Posterior cingulate gyrus (tissue), 11 donors: ENCODE data around the gene RNF112.
A peak's percentile ranks its signal among the peaks of the same experiment; 100 is the strongest.

Experiments
- DNase-seq, 10 donors: peaks; one replicate each; pipeline versions ENCODE4 v3.0.0 to v3.0.0-alpha.2; 2020 to 2021; ENCODE audit warnings: mixed read lengths in 3 of 10
- intact Hi-C: fragments of 100-400 bp; cut with DNase I; formaldehyde crosslinking; loops from one replicate; pipeline ENCODE4 v1.15.1; 2023

Gene RNF112, protein sequence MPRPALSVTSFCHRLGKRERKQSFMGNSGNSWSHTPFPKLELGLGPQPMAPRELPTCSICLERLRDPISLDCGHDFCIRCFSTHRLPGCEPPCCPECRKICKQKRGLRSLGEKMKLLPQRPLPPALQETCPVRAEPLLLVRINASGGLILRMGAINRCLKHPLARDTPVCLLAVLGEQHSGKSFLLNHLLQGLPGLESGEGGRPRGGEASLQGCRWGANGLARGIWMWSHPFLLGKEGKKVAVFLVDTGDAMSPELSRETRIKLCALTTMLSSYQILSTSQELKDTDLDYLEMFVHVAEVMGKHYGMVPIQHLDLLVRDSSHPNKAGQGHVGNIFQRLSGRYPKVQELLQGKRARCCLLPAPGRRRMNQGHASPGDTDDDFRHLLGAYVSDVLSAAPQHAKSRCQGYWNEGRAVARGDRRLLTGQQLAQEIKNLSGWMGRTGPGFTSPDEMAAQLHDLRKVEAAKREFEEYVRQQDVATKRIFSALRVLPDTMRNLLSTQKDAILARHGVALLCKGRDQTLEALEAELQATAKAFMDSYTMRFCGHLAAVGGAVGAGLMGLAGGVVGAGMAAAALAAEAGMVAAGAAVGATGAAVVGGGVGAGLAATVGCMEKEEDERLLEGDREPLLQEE

DNA sequence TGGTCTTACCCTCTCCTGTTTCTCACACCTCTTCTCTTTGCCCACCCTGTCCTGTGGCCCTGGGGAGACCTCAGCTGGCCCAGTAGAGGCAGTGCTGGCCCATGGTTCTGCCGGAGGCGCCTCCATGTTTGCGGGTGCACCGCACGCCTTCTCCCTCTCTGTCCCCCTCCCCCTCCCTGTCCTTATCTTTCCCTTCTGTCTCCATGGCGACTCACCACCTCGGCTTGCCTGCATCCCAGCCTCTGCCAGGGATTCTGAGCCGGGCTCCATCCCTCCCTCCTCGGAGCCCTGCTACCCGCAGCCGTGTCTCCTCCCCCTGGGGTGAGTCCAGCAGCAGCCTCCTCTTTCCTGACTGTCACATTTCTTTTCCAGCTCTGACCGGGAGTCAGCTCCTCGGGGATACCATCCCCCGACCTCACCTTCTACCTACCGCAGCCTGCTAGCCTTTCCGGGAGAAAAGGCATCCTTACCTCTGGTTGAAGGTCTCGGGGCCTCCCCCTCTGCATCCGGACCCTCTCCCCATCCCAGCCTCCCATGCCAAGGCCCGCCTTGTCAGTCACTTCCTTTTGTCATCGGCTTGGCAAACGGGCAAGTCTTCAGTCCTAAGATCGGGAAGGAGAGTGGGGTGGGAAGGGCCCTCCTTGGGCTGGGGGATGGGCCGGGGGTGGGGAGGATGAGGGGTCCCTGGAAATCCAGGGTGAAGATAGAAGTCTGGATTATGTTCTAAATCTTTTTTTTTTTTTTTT, at the start of gene RNF112:
Gene RNF112 (plus strand): TSS at position 358 of the 746 bp plus-strand sequence. CDS start 177 bp downstream, at position 535.
- intact Hi-C loops, result no loop called here
- peak; percentile 39 to 98 (median 84) for DNase-seq

DNA sequence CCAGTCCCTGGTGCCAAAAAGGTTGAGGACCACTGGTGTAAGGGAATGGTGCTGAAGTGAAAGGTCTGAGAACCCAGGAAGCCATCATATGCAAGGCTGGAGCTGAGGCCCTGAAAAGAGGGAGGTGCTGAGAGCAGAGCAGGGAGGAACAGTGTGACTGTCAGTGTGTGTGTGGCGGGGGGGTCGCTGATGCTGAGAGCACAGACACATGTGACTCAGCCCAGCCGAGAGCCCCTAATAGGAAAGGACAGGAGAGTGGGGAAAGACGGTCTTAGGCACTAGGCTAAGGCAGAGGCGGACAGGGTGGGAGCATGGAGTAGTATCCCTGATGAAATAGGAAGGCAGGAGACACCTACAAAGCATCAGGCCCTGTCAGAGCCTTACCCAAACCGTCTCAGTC, 49.7 kb upstream of the RNF112 start:
- DNase-seq, result peak in 1 of 10 donors; percentile 73
- intact Hi-C loops, result loop anchor here (5.0 to 10.0 kb wide), 2 partner anchors 146 to 283 kb away; partner anchors contain the start of gene ALDH3A2

DNA sequence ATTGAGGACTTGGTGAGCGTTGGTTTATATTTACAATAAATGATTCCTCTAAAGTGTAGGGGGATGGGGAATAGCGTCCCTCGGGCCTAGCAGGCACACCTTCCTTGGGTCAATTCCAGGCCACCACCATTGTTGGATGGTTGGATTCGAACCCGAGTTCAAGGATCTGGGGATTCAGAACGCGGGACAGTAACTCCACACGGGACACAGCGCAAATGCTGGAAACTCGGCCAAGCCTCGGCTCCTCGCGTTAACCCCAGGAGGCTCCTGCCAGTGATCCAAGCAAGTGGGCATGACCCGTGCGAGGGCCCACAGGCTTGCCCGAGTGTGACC, 49.1 kb upstream of the RNF112 start:
- DNase-seq, result no peak
- intact Hi-C loops, result loop anchor here (5.0 to 10.0 kb wide), 2 partner anchors 145 to 283 kb away; partner anchors contain the start of gene ALDH3A2

DNA sequence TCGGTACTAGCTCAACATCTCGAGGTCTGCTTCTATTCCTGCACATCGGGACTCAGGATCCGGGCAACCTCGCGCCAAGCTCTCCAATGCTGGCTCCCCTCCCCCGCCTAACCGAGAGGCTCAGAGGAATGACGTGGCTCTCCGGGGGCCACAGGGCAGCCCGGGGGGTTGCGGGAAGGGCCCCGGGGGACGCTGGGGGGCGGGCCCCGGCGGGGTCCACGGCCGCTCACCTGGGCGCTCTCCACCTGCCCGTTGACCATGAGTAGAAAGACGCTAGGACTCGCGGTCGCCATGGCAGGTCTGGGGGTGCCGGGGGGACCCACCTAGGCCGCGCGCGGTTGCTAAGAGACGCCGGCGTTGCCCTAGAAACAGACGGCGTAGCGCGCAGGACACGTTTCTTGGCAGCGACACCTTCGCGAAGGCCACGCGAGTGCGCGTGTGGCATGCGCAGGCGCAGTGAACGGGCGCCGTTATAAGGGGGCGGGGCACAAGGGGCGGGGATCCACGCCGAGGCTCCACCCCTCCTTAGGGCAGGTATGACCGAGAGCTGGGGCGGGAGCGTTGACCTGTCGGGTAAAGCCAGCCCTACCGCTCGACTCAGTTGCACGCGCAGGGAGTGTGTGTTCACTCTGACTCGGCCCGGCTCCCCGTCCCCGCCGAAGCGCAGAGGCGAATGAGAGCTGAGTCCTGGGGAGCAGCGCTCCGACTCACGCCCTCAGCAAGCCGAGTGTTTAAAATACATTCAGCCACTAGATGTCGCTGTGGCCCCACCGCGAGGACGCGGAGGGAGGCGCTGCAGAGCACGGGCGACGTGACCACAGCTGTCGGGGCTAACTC, 48.5 kb upstream of the RNF112 start, which contains the start of gene B9D1:
Gene B9D1 (minus strand): TSS at position 447 of the 837 bp plus-strand sequence. CDS start 154 bp downstream, at position 293.
- DNase-seq, result peak; percentile 89 to 98 (median 94)

DNA sequence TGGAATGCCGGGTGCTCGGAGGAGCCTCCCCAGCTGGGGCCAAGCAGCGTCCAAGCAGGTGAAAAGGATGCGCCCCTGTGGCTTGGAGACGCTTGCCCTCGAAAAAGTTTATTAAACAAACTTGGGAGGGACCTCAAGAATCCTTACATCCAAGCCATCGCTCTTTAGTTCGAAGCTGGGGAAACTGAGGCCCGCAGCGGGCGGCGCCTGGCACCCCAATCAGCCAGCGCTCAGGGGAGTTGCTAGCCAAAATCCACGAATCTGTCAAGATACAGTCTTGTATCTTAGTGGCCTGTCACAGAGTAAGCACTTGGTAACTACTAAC, 48.0 kb upstream of the RNF112 start:
- intact Hi-C loops, result loop anchor here (1.0 to 10.0 kb wide), 4 partner anchors 84 to 403 kb away; partner anchors contain the start of gene ALDH3A2
- DNase-seq, result no peak

More for the DNA sequence above, 48.5 kb upstream of the RNF112 start, which contains the start of gene B9D1:
- intact Hi-C loops, result loop anchor here (1.0 to 10.0 kb wide), 4 partner anchors 85 to 404 kb away; partner anchors contain the start of gene ALDH3A2

DNA sequence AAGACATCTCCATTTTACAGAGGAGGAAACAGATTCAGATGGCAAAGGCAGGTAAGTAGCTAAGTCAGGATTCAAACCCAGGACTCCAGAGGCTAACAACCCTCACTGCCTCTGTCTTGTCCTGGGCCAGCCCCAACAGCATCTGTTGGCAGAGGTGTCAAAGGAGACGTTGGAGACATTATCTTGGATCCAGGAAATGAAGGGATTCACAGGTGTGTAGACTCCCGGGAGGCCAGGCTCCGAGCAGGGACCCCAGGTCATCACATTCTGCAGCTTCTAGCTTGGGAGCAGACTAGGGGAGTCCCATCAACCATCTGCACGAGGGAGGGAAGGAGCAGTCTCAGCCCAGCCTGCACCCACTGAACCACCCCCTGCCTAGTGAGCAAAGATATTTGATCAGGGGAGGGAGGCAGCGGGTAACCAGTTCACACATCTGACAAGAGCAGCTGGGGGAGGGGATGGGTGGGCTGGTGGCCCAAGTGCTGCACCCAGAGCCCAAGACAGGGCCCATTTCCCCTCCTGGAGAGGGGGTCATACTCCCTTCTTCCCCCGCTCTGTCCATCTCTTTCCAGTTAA, 47.5 kb upstream of the RNF112 start:
- DNase-seq, result peak in 1 of 10 donors; percentile 69
- intact Hi-C loops, result loop anchor here (1.0 to 10.0 kb wide), 4 partner anchors 84 to 403 kb away; partner anchors contain the start of gene ALDH3A2

DNA sequence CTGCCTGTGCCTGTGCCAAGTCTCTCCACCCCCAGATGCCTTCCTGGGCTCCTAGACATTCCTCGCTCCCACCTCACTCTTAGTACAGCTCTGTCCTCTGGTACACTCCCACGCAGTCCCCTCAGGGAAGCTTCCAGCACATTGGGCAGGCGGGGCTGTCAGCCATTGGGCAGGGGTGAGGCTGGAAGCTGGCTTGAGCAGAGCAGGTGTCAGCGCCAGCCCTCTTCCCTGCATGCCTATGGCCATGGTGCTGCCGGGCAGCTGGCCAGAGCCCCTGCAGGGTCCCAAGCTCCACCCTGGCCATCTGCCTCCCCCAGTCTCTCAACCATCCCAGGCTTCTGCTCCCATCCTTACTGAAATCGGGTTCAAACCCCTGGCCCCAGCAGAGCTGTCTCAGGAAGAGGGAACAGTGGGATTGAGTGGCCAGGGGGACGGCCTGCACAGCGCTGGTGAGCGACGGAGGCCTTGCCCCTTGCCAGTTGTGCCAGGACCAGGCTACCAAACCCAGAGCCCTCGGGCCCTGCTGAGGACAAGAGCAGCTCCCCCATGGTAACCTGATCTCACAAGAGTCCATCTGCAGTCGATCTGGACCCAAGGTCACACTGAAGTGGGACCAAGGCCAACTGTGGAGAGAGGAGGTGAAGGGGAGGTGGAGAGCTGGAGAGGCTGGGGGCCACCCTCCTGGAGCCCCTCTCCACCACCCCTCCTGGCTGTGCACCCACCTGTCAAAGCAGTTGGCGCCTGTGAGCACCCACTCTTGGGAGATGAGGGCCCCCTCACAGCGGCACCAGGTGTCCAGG, 46.1 kb upstream of the RNF112 start:
- DNase-seq, result peak in 8 of 10 donors; percentile 60 to 95 (median 78)
- intact Hi-C loops, result loop anchor here (5.0 to 10.0 kb wide), 2 partner anchors 142 to 280 kb away; partner anchors contain the start of gene ALDH3A2

DNA sequence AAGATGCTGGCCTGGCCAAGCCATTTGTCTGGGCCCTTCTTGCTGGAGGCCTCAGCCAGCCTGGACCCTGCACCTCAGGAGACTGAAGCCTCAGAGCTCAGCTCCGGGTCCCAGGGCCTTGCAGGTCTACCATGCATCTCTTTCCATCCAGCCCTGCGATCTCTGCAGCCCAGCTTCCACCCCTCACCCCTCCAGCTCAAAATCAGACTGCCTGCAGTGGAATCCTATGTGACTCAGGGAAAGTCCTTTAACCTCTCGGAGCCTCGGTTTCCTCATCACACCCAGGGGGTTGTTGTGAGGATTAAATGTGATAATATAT, 45.6 kb upstream of the RNF112 start:
- intact Hi-C loops, result loop anchor here (10.0 kb wide), 1 partner anchor 279 kb away; the partner anchor contains the start of gene ALDH3A2

DNA sequence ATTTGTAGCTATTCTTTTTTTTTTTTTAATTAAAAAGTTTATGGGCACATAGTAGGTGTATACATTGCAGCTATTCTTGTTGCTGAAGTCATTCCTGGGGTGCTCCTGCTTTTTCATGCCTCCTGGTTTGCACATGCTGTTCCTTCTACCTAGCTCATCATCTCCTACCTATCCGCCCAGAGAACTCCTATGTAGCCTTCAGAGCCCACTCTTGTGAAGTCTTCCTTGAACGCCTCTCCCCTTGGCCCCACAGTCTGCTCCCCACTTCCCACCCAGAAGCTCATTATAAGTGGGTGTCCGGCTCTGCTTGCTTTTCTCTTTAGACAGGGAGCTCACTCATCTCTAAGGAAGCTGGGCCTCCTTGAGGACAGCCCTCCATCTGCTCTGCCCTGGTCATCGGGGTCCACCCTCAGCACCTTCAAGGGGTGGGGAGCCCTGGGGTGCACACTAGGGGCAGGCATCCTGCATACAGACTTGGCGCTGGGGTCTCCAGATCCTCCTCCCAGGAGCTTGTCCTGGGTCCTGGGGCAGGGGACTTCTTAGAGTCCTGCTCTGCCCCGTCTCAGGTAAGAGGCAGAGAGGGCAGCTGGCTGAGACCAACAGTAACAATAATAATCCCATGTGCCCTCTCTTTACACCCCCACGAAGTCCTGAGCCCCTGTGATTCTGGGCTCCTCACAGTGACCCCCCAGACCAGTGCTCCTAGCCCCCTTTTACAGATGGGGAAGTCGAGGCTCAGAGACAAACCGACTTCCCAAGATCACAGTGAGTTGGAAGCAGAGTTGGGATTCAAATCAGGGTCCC, 45.0 kb upstream of the RNF112 start:
- DNase-seq, result peak in 1 of 10 donors; percentile 25
- intact Hi-C loops, result loop anchor here (10.0 kb wide), 1 partner anchor 279 kb away; the partner anchor contains the start of gene ALDH3A2

More for the DNA sequence above, 45.6 kb upstream of the RNF112 start:
- peak in 1 of 10 donors; percentile 50 for DNase-seq

DNA sequence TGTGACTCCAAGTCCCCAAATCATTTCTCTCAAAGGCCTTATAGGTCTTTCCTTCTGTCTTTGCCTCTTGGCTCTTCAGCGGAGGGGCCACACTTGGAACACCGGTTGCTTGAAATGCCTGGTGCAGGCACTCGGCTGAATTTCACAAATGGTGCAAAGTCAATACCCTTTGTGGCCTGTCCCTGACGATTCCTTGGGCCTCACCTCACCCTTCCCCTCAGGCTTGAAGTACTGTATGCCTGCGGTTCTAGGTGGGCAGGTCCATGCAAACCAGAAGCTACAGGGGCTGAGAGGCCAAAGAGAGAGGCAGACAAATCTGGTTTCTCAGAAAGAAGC, 44.4 kb upstream of the RNF112 start:
- intact Hi-C loops, result loop anchor here (10.0 kb wide), 1 partner anchor 278 kb away; the partner anchor contains the start of gene ALDH3A2
- DNase-seq, result peak in 1 of 10 donors; percentile 19

DNA sequence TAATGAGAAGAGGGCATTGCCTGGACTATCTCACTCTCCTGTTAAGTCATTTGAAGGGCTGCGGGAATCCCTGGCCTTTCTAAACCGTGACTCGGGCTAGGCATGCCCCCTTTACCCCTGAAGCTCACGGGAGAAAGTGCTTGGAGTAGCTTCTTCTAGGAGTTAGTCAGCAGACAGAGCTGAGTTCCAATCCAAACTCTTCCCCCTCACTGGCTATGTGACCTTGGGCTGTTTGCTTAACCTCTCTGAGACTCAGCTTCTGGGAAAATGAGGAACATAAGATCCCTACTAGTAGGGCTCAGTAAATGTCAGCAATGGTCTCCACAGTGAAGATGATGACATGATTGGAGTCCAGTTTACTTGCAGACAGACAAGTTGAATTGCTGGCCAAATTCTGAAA, 42.8 kb upstream of the RNF112 start:
- DNase-seq, result no peak
- intact Hi-C loops, result loop anchor here (10.0 kb wide), 1 partner anchor 277 kb away; the partner anchor contains the start of gene ALDH3A2

DNA sequence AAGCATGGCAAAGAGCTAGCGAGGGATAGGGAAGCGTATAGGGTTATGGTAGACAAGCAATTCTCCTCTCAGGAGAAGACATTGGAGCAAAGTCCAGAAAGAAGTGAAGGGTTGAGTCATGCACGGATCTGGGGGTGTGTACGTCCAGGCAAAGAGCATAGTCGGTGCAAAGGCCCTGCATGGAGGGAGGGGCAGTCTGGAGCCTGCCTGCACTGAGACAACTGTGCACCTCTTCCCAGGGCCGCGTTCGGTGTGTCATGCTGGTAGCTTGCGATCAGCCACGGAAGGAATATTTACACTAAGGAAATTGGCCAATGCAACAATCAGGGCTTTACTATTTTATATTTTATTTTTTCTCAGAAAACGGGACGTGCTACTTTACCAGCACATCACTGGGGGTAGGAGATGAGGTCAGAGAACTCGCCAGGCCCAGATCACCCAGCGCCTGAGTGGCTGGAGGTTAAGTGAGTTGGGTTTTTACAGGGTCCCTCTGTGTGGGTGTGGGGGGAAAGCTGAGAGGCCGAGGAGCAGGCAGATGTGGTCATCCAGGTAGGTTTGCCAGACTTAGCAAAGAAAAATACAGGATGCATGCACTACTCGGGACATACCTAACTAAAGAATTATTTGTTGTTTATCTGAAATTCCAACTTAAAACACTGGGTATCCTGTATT, 41.8 kb upstream of the RNF112 start:
- DNase-seq, result no peak
- intact Hi-C loops, result loop anchor here (10.0 kb wide), 1 partner anchor 276 kb away; the partner anchor contains the start of gene ALDH3A2

DNA sequence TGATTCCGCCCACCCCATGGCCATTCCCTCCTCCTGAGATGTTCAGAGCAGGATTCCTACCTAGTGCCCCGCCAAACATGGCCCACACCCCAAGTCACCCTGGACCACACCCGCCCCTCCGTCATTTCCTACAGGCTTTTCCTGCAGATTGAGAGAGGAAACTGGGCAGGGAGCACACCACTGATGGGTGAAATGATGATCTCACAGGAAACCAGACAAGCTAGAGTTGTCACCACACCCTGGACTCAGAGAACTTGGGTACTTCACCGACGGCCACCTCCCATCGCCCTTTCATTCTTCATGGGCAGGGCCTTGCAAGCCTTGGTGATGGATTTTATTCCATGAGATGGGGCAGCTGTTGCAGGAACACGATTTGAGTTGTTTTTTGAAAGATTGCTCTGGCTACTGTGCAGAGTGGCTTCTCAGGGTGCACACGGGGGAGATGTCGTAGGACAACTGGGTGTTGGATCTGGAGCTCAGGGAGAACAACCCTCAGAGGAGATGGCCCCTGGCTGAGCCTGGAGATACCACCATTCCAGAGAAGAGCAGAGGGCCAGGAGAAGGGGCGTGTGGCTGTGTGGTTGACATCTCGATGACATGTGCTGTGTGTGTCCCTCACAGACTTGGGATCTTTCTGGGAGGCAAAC, 41.1 kb upstream of the RNF112 start:
- intact Hi-C loops, result loop anchor here (10.0 kb wide), 1 partner anchor 275 kb away; the partner anchor contains the start of gene ALDH3A2
- DNase-seq, result no peak

DNA sequence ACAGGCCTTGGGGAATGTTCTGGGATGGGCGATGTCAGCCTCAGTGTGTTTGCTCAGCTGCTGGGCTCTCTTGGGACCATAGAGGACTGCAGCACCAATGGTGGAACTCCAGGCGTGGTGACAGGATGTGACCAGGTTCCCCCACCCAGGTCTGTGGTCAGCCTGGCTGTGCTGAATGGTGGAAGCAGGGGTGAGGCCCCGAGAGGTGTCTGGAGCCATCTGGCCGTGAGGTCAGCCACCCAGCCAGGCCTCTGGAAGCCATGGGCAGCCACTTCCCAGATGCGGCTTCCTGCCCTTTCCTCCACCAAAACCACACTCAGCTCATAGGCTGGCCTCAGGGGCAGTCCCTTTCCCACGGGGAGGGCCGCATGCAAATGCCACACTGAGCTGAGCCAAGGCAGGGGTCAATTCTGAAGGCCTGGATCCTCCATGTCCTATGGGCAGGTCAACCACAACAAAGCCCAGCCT, 40.5 kb upstream of the RNF112 start:
- intact Hi-C loops, result no loop called here
- DNase-seq, result no peak

DNA sequence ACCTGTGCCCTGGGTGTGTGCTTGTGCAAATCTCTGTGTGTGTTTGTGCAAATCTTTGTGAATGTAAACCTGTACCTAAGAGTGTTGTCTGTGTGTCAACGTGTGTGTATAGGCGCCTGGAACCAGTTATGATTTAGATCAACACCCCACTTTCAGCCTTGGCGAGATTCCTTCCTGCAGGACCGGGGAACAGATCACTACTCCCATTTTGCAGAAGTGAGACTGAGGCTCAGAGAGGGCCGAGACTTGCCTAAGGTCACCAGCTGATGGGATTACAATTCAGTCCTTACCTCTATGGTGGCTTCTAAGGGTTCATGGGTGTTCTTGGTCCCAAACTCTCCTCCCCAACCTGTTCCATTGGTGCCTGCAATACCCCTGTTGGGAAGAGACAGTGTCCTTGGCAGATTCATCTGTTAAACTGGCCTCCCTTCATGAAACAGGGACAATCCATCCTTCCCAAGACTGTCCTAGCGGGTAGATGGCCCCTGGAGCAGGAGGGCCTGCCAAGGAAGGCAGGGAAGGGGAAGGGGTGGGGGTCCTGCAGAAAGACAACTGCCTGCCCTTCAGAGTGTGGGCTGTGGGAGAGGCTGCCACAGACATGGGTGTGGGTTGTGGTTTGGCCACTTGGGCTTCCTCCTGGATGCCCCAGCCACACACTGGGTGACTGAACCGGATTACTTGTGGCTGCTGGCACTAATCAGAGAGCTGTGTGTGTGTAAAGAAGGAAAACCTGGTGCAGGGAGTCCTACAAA, 39.6 kb upstream of the RNF112 start:
- intact Hi-C loops, result no loop called here
- no peak for DNase-seq

DNA sequence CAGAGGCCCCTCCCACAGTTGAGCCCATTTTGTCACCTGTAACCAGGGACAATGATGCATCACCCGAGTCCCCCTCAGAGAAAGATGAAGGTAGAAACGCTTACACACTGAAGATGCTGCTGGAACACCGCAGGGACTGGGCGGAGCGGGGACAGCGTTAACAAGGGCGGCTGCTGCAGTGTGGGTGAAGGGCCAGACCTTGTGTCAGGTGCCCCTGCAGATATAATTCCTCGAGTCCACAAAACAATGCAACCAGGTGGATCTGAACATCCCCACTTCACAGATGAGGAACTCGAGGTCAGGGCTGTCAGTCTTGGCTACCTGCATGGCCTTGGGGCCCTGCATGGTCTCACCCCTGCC, 39.0 kb upstream of the RNF112 start:
- intact Hi-C loops, result no loop called here
- no peak for DNase-seq
